Measurements from ENCODE around the gene PCDHGA2.

PCDHGA2 gene

GRCh38 chr5:141343242-141343952 lies 4.8 kb downstream of the PCDHGA2 start, which contains the start of gene PCDHGA3:
Gene PCDHGA3, plus strand, starts transcription at chr5:141343829. Its CDS starts 205 bp downstream, at chr5:141344034.
- TF ChIP-seq GATA2 (IDR thresholded peaks at IDR 0.05; ENCODE audit: low read depth, low read length) (no peak), GATA3 (IDR thresholded peaks at IDR 0.05; ENCODE audit: low read depth, low read length) (no peak)

- TF ChIP-seq GATA3 (IDR thresholded peaks at IDR 0.05; ENCODE audit: low read depth, low read length) (no peak), GATA2 (IDR thresholded peaks at IDR 0.05; ENCODE audit: low read depth, low read length) (no peak)
Observed at GRCh38 chr5:141343953-141344463, 5.4 kb downstream of the PCDHGA2 start.

- no peak for TF ChIP-seq GATA2 (IDR thresholded peaks at IDR 0.05; ENCODE audit: low read depth, low read length)
- TF ChIP-seq GATA3 (IDR thresholded peaks at IDR 0.05; ENCODE audit: low read depth, low read length): no peak
Observed at GRCh38 chr5:141345327-141345726, 6.8 kb downstream of the PCDHGA2 start.

GRCh38 chr5:141349917-141350619 lies 11.5 kb downstream of the PCDHGA2 start, which contains the start of gene PCDHGB1:
Gene PCDHGB1, plus strand, starts transcription at chr5:141350099. Its CDS starts 162 bp downstream, at chr5:141350261.
- TF ChIP-seq GATA3 (IDR thresholded peaks at IDR 0.05; ENCODE audit: low read depth, low read length) (no peak), GATA2 (IDR thresholded peaks at IDR 0.05; ENCODE audit: low read depth, low read length) (no peak)

- TF ChIP-seq GATA2 (IDR thresholded peaks at IDR 0.05; ENCODE audit: low read depth, low read length) (no peak), GATA3 (IDR thresholded peaks at IDR 0.05; ENCODE audit: low read depth, low read length) (no peak)
Observed at GRCh38 chr5:141351591-141351990, 13.0 kb downstream of the PCDHGA2 start.

GRCh38 chr5:141354900-141355469 lies 16.4 kb downstream of the PCDHGA2 start, which contains the start of gene PCDHGA4:
Gene PCDHGA4, plus strand, starts transcription at chr5:141355021. Its CDS starts 87 bp downstream, at chr5:141355108.
- no peak for TF ChIP-seq GATA2 (IDR thresholded peaks at IDR 0.05; ENCODE audit: low read depth, low read length)
- TF ChIP-seq GATA3 (IDR thresholded peaks at IDR 0.05; ENCODE audit: low read depth, low read length): no peak

GRCh38 chr5:141355641-141356040 lies 17.1 kb downstream of the PCDHGA2 start:
- TF ChIP-seq GATA2 (IDR thresholded peaks at IDR 0.05; ENCODE audit: low read depth, low read length): no peak
- no peak for TF ChIP-seq GATA3 (IDR thresholded peaks at IDR 0.05; ENCODE audit: low read depth, low read length)

GRCh38 chr5:141356133-141356532 lies 17.6 kb downstream of the PCDHGA2 start:
- no peak for TF ChIP-seq GATA3 (IDR thresholded peaks at IDR 0.05; ENCODE audit: low read depth, low read length)
- TF ChIP-seq GATA2 (IDR thresholded peaks at IDR 0.05; ENCODE audit: low read depth, low read length): no peak

GRCh38 chr5:141356950-141357349 lies 18.4 kb downstream of the PCDHGA2 start:
- no peak for TF ChIP-seq GATA2 (IDR thresholded peaks at IDR 0.05; ENCODE audit: low read depth, low read length)
- TF ChIP-seq GATA3 (IDR thresholded peaks at IDR 0.05; ENCODE audit: low read depth, low read length): no peak

GRCh38 chr5:141359790-141360426 lies 21.3 kb downstream of the PCDHGA2 start, which contains the start of gene PCDHGB2:
Gene PCDHGB2, plus strand, starts transcription at chr5:141359994. Its CDS starts 142 bp downstream, at chr5:141360136.
- TF ChIP-seq GATA3 (IDR thresholded peaks at IDR 0.05; ENCODE audit: low read depth, low read length): no peak
- no peak for TF ChIP-seq GATA2 (IDR thresholded peaks at IDR 0.05; ENCODE audit: low read depth, low read length)

GRCh38 chr5:141360685-141361084 lies 22.1 kb downstream of the PCDHGA2 start:
- TF ChIP-seq GATA2 (IDR thresholded peaks at IDR 0.05; ENCODE audit: low read depth, low read length) (no peak), GATA3 (IDR thresholded peaks at IDR 0.05; ENCODE audit: low read depth, low read length) (no peak)

- TF ChIP-seq GATA2 (IDR thresholded peaks at IDR 0.05; ENCODE audit: low read depth, low read length): no peak
- no peak for TF ChIP-seq GATA3 (IDR thresholded peaks at IDR 0.05; ENCODE audit: low read depth, low read length)
Observed at GRCh38 chr5:141362719-141363118, 24.2 kb downstream of the PCDHGA2 start.

GRCh38 chr5:141363952-141364660 lies 25.5 kb downstream of the PCDHGA2 start, which contains the start of gene PCDHGA5:
Gene PCDHGA5, plus strand, starts transcription at chr5:141364162. Its CDS starts 169 bp downstream, at chr5:141364331.
- TF ChIP-seq GATA3 (IDR thresholded peaks at IDR 0.05; ENCODE audit: low read depth, low read length) (no peak), GATA2 (IDR thresholded peaks at IDR 0.05; ENCODE audit: low read depth, low read length) (no peak)

Data from SH-SY5Y (cell line).